Measurements from ENCODE around the gene LMOD1.
A peak's percentile ranks its signal among the peaks of the same experiment; 100 is the strongest.
"Not testable (repeated sequence)": the region's sequence is repeated elsewhere in the genome, so short reads cannot be mapped to it uniquely, and the experiment has no call there.

The LMOD1 gene

DNA sequence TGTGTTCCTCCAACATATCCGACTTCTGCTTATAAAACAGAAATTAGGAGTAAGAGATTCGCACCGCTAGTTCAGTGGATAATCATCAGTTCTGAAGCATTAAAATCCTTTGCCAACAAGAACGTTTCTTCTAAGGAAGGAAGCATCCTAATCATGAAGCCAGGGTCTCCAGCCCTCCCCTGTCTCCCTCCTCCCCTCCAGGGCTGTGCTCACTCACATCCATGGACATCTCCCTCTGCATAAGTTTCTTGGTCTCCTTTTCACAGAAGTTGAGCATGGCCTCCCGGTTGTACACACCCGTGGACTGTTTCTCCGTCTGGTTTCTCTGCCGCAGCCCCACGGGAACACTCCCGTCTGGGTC lies 505 bp downstream of the LMOD1 start:
- no peak for DNase-seq

- no peak for DNase-seq
Observed at GRCh38 chr1:201945157-201945556, 1.2 kb downstream of the LMOD1 start.

- no peak for DNase-seq
Observed at GRCh38 chr1:201944639-201945038, 1.7 kb downstream of the LMOD1 start.

- DNase-seq = no peak
Observed at GRCh38 chr1:201944002-201944401, 2.3 kb downstream of the LMOD1 start.

GRCh38 chr1:201942129-201942495 lies 4.2 kb downstream of the LMOD1 start:
- DNase-seq = no peak

GRCh38 chr1:201941420-201942128 lies 4.8 kb downstream of the LMOD1 start:
- peak; percentile 83 for DNase-seq

- not testable (repeated sequence) for DNase-seq
Observed at GRCh38 chr1:201940316-201940715, 6.0 kb downstream of the LMOD1 start.

- no peak for DNase-seq
Observed at GRCh38 chr1:201939574-201939973, 6.8 kb downstream of the LMOD1 start.

GRCh38 chr1:201939148-201939547 lies 7.2 kb downstream of the LMOD1 start:
- DNase-seq = no peak

GRCh38 chr1:201938440-201939035 lies 7.8 kb downstream of the LMOD1 start:
- no peak for DNase-seq

DNA sequence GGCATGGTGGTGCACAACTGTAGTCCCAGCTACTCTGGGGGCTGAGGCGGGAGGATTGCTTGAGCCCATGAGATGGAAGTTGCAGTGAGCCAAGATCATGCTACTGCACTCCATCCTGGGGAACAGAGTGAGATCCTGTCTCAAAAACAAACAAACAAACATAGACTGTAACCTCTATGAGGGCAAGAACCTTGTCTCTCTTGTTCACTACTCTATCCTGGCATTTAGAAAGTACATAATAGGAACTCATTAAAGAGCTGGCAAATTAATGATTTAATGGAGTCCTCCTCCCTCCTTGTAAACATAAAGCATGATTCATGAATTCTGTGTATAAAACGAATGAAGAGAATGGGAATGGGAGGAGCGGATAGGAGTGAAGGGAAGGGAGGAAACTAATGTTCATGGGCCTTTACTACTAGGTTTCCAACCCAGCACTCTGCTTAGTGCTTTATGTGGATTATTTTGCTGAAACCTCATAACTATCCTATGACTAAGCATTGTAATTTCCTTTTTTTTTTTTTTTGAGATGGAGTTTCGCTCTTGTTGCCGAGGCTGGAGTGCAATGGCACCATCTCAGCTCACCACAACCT lies 8.6 kb downstream of the LMOD1 start:
- no peak for DNase-seq

DNA sequence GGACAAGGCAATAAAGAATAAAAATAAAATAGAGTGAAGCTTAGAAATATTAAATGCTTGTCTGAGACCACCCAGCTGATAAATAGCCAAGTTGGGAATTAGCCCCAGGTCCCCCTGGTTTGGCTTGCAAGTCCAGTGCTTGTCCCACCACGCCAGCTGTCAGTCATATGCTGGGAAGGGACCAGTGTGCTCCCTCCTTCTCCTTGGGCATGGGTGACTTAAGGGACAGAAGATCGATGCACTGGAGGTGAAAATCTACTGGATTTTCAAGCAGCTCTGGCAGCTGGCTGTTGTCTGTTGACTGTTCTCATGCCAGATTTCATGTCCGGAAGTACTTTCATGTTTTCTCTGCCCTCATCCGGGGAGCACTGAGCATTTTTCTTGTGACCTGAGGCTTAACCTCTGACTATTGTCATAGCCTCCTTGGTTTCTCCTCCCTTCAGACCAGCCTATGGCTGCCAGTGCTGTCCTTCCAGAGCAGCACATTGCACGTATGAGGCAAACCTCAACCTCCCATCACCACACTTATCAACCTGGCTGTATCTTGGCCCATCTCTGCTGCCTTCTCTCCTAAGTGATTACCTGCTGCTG lies 12.4 kb downstream of the LMOD1 start:
- no peak for DNase-seq

GRCh38 chr1:201930803-201931202 lies 15.5 kb downstream of the LMOD1 start:
- no peak for DNase-seq

DNA sequence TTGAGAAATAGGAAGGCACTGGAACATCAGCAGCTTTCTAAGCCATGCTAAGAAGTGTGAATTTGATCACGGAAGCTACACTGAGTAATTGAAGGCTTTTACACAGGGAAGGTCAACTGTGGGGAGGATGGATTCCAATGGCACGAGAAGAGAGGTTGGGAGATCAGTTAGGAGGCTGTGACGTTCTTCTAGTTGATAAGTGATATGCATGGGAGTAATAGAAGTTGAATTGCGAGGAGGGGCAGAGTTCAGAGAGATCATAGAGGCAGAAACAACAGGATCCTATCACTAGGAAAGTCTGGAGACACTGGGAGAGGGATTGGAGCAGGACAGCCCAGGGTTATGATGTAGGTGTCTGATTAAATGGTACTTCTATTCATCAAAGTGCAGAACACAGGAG lies 16.2 kb downstream of the LMOD1 start:
- no peak for DNase-seq

DNA sequence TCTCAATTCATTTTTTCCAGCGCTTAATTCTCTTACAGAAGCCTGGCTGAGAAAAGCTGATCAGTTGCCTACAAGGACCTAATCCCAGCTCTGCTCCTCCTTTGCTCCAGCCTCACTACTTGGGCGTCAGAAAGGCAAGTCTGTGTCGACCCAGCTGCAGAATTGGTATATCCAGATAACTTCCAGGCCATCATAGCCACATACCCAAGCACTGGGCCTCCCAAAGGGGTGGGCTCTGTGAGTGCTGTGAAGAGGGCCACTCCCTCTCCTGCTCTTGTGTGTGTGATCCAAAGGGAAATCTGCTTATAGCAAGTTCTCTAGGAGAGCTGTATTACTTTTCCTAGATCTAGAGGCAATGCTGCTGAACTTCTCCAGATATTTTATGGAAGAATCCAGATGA lies 18.1 kb downstream of the LMOD1 start:
- no peak for DNase-seq

GRCh38 chr1:201925981-201926645 lies 20.2 kb downstream of the LMOD1 start:
- DNase-seq = no peak

GRCh38 chr1:201925301-201925567 lies 21.1 kb downstream of the LMOD1 start:
- no peak for DNase-seq

DNA sequence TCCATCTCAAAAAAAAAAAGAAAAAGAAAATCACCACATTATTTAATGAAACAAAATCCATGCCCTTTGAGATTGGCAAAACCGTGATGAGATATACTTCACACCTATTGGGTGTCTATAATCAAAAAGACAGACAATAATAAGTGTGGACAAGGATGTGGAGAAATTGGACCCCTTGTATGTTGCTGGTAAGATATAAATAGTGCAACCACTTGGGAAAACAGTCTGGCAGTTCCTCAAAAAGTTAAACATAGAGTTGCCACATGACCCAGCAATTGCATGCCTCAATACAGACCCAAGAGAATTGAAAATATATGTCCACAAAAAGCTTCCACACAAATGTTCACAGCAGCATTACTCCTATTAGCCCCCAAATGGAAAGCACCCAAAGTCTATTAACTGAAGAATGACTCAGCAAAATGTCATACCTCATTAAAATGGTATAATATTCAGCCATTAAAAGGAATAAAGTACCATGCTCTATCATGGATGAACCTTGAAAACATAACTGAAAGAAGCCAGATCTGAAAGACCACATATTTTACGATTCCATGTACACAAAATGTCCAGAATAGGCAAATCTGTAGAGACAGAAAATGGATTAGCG lies 24.3 kb downstream of the LMOD1 start:
- no peak for DNase-seq

DNA sequence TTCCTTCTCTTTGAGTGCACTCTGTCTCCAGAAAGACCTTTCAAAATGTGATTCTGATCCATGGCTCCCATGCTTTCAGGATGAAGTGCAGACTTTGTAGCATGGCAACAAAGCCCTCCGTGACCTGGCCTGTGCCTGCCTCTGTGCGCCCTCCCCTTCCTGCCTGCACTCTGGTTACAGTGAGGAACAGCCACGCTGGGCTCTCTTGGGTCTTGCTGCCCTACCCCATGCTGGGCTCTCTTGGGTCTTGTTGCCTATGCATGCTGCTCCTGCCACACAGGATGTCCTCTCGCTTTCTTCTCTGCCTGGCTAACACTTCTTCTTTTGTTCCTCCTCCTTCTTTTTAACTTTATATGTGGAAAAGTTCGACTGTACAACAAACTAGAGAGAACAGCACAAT lies 28.0 kb downstream of the LMOD1 start:
- no peak for DNase-seq

- DNase-seq = no peak
Observed at GRCh38 chr1:201917362-201918033, 28.9 kb downstream of the LMOD1 start.

- peak; percentile 23 for DNase-seq
Observed at GRCh38 chr1:201916649-201917249, 29.6 kb downstream of the LMOD1 start.

GRCh38 chr1:201914456-201915235 lies 31.7 kb downstream of the LMOD1 start:
- DNase-seq = no peak

Data from NCI-H510A (cell line).